Body of pancreas (tissue), 4 donors: ENCODE results near the gene MICAL2.

Experiments used
- CTCF ChIP-seq, 7 experiments: fragments of 450-650 bp in 4 of 7; fragments of 200-600 bp in 3 of 7; sonication (generic) in 3 of 7; IDR thresholded peaks; one replicate each; pipeline ENCODE4 v1.5.1; 2016 to 2019; ENCODE audit warnings: antibody characterized with exemption in 7 of 7
- POLR2A ChIP-seq, 3 donors: fragments of 450-650 bp; IDR thresholded peaks; one replicate each; pipeline ENCODE4 v1.6.1; 2016; ENCODE audit warnings: antibody characterized with exemption in 3 of 3, mild to moderate bottlenecking in 2 of 3

GRCh38 chr11:12180257-12181205 lies 70.1 kb downstream of the MICAL2 start:
- TF ChIP-seq CTCF (IDR thresholded peaks at IDR 0.05) (no peak), POLR2A (IDR thresholded peaks at IDR 0.05) (no peak)
